ENCODE data around the gene TTLL11.

DNA sequence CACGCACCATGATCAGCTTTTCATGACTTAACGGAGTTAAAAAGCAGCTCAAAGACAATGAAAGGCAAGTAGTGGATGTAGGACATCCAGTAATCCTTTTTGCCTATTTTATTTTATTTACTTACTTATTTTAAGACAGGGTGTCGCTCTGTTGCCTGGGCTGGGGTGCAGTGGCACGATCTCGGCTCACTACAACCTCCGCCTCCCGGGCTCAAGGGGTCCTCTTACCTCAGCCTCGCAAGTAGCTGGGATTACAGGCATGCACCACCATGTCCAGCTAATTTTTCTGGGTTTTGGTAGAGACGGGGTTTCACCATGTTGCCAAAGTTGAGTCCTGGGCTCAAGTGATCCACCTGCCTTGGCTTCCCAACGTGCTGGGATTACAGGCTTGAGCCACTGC lies 292.7 kb downstream of the TTLL11 start:
- TF ChIP-seq CTCF (IDR thresholded peaks at IDR 0.05): no peak
- TF ChIP-seq POLR2A (IDR thresholded peaks at IDR 0.05): no peak

Data from Peyer's patch (tissue), 4 donors.